NCI-H2107 treated with DMSO at 0.1 percent for 48 hours (cell line): ENCODE data around the gene ITPKB.
"Not testable (repeated sequence)": the region's sequence is repeated elsewhere in the genome, so short reads cannot be mapped to it uniquely, and the experiment has no call there.

ENCODE experiments used
- DNase-seq: peaks from one replicate; lab custom pipeline; 2025; ENCODE audit not compliant: unreplicated experiment; lab: John Stamatoyannopoulos, UW

The ITPKB gene

DNA sequence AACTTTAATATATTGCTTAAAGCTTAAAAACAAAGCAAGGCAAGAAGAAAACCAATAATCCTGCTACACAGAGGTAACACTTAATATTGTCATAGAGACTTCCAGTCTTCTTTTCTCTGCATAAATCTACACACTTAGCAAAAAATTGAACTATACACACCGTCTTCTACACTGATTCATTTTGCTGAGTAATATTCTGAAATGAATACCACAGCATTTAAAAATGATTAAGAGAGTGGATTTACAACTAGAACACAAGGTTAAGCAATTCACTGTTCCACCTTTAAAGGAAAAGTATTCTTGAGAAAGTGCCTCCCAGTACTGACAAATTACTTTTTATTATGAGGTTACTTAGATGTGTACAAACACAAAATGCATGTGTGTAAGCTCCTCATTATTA, 22.2 kb upstream of the ITPKB start:
- no peak for DNase-seq

DNA sequence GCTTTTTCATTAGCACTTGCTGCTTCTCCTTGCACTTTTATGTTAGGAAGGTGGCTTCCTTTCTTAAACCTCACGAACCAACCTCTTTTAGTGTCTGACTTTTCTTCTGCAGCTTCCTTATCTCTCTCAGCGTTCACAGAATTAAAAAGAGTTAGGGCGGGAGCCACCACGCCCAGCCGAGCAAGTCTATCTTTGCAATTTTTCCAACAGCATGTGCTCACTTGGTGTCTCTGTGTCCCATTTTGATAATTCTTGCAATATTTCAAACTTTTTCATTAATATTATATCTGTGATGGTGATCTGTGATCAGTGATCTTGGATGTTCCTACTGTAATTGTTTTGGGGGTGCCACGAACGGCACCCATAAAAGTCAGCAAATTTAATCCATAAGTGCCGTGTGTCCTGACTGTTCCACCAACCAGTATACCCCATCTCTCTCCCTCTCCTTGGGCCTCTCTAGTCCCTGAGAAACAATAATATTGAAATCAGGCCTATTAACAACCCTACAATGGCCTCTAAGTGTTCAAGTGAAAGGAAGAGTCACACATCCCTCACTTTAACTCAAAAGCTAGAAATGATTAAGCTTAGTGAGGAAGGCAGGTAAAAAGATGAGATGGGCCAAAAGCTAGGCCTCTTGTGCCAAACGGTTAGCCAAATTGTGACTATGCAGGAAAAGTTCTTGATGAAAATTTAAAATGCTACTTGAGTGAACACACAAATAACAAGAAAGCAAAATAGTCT, 15.9 kb upstream of the ITPKB start:
- DNase-seq, result no peak

DNA sequence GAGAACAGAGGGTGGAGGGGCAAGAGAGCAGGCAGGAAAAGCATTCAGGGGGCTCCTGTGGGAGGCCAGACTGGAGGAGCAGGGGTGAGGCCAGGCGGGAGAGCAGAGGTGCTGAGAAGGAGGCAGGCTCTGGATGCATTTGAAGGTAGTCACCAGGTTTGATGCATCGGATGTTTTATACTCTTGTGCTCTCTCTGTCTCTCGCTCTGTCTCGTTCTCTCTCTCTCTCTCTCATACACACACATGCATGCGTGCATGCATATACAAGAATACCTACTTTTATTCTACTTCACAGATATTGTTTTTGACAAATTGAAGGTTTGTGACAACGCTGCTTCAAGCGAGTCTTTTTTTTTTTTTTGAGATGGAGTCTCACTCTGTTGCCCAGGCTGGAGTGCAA, 15.0 kb upstream of the ITPKB start:
- DNase-seq, result no peak

DNA sequence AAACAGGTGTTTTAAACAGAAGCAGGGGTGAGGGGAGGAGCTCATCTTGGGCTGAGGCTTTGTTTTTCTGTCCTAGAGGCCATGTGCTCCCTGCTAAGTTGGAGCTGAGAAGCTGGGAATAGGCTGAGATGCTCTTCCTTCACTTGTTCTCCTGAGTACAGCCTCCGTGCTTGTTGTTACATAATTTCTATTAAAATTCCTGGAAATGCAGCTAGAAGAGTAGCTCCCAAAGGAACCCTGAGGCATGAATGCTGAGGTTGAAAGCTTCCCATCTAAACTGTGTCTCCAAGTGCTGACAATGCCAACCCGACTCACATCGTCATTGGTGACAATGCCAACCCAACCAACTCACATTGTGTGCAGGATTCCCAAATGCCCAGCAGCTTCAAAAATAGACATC, 12.6 kb upstream of the ITPKB start:
- no peak for DNase-seq

DNA sequence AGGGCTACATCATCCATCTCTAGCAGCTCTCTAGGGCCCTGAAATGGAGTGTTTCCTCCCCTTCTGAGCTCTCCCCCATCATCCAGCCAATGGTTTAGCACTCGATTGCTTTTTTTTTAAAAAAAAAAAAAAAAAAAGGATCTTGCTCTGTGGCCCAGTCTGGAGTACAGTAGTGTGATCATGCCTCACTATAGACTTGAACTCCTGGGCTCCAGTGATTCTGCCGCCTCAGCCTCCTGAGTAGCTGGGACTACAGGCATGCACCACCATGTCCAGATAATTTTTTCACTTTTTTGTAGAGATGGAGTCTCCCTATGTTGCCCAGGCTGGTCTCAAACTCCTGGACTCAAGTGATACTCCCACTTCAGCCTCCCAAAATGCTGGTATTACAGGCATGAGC, 12.1 kb upstream of the ITPKB start:
- no peak for DNase-seq

DNA sequence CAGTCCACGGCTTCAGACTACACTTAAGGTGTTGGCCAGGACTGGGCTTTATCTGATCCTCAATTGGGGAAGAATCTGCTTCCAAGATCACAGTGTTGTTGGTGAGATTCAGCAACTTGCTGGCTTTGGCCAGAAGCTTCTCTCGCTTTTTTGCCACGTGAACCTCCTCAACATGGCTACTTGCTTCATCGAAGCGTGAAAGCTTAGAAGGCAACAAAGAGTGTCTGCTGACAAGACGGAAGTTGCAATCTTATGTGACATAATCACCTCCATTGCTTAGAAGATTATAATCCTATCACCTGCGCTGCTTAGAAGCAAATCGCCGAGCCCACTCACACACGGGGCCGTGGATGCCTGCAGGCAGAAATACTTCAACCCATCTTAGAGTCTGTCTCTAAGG, 10.4 kb upstream of the ITPKB start:
- no peak for DNase-seq

DNA sequence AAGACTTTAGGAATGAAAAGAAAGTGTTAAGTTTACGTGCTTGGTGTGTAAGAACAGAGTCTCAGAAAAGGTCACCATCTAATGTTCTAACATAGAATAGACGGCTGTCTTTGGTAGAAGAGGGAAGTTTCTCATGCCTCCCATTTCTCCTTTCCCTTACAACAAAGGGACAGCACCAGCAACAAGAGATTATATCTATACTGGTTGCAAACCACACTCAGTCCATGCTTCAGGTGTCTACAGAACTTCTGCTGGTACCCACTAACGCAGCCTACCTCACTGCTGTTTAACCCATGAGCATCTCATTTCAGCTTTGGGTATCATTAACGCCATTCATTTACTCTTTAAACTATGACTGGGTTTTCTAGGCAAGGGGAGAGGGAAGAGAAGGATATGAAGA, 9.2 kb upstream of the ITPKB start:
- no peak for DNase-seq

DNA sequence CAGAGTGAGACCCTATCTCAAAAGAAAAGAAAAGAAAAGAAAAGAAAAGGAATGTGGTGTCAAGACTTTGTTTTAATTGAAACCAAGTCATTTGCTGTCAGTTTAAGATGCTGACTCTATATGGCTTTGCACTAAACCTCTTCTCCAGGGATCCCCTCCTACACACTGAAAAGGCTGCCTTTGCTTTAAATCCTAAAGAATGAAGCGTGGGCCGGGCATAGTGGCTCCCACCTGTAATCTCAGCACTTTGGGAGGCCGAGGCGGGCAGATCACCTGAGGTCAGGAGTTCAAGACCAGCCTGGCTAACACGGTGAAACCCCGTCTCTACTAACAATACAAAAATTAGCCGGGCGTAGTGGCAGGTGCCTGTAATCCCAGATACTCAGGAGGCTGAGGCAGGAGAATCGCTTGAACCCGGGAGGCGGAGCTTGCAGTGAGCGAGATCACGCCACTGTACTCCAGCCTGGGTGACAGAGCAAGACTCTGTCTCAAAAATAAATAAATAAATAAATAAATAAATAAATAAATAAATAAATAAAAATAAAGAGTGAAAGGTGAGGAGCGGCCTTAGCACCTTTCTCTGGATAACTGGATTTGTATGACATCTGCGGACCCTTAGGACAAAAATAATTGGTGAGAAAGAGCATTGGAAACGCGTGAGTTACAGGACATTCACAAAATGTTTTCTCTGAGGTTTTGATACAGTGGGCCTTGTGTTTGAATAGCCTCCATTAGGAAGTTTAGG, 8.6 kb upstream of the ITPKB start:
- not testable (repeated sequence) for DNase-seq

DNA sequence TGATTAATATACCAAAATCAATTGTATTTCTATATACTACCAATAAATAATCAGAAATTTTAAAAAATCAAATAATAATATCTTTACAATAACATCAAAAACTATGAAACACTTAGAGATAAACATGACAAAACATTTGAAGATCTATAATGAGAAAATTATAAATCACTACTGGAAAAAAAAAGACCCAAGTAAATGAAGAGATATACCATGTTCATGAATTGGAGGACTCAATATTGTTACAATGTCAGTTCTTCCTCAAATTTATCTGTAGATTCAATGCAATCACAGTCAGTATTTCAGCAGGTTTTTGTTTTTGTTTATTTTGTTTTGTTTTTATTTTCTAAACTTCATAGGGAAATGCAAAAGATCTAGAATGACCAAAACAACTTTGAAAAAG, 4.2 kb upstream of the ITPKB start:
- DNase-seq, result no peak

DNA sequence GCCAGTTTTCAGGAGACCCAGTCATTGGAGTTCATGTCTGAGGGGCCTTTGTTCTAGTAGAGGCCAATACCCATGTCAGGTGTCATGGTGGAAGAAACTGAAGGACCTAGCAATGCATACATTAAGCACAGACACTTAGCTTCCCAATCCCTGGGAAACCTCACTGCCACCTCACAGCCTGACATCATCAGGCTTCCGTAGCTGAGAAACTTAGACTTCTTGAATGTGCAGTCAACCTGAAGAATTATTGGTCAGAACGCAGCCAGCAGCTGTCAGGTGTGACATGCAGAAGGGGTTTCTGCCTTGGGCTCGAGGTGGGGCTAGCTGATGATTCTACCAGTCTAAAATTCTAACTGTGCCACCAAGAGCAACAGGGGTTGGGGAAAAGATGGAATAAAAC, 1.9 kb upstream of the ITPKB start:
- DNase-seq, result peak; percentile 31

DNA sequence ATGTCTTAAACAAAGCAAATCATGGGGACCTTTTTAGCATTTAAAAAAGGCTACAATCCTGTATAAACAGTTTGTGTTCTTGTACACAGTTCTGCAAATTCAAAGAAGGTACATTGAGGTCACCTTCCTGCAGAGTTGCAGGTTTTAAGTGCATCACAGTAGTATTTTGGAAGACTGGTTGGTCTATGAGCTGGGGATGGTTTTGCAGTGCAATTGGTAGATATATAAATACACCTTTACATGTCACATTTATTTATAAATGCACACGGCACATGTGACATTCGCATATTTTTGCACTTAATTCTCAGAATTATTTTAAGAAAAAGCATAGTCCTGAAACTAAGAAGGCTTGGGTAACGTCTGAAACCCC, 599 bp upstream of the ITPKB start:
- no peak for DNase-seq

DNA sequence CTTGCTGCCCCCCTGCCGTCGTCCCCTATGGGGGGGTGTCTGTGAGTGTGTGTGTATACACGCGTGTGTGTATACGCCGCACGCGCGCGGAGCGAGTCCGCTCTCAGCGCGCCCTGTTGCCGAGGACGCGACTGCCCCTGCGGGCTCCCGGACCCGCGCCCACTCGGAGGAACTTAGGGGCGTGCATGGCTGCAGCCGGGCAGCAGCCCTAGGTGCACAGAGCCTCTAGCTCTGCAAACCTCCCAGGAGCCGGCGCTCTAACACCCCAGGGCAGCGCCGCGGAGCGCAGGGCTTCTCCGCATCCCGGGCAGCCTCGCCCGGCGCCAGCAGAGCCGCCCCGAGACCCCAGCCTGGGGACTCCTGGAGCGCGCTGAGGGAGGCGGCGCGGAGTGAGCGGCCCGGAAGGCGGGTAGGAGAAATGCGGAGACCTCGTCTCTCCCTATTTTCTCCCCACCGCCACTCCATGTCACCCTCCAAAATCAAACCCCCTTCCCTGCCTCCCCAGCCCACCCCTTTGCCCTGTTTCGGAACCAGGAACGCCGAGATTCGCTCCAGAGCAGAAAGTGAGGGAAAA, 574 bp downstream of the ITPKB start:
- DNase-seq, result no peak

DNA sequence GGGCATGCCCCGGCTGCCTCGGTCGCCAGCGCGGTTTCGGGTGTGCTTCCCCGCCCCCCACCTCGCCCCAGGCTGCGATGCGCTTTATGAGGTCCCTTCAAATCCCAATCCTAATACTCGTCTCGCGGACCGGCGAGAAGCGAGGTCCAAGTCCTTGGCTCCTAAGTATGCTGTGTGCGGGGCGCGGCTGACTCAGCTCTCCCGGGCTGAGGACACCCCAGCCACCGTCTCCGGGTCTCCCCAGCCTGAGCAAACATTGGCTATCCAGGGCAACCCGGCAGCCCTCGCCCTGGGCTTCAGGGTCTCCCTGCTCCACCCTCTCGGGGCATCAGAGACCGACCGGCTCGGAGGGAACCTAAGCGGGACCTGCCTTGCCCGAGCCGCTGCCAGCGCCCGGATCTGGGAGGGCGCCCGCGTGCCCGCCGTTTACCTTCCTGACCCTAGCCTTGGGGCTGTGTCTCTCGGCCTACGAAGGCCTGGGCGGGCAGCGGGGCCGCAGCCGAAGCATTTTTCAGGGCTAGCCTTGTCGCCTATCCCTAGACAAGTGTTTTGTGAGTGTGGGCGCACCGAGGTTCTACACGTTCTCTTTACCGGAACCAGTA, 1.2 kb downstream of the ITPKB start:
- no peak for DNase-seq

DNA sequence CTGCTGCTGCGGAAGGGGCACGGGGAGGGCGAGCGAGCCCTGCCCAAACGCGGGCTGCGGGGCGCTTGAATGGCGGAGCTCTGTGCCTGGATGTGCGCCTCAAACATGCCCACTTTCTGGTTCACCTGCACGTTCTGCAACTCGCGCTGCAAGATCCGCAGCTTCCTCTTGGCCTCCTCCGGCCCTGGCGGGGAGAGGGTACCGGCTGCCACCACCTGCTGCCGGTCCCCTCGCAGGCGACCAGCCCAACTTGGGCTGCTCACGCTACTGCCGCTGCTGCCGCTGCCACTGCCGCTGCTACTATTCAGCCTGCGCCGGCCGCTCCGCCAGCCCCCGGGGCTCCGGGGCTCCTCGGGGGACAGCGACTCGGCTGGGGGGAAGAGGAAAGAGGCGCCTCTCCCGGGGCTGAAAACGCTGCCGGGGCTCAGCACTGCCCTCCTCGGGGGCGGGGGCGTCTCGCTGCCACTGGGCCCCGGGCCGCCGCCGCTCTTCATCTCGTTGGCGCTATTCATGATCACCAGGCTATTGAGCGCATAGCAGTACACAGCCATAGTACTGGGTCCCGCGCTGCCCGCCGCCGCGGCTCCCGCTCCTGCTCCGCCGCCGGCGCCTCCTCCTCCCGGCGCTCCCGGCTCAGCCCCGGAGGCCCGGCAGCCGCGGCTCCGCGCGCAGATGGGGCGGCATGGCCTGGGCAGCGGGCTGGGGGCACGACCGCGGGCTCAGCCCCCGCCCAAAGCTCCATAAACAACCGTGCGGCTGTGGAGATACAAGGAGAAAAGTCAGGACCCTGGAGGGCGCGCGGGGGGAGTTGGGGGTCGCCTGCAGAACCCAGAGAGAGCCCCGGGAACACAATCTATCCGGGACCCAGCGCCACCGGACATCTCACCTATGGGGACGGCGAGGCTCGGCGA, 1.9 kb downstream of the ITPKB start:
- peak; percentile 31 for DNase-seq

DNA sequence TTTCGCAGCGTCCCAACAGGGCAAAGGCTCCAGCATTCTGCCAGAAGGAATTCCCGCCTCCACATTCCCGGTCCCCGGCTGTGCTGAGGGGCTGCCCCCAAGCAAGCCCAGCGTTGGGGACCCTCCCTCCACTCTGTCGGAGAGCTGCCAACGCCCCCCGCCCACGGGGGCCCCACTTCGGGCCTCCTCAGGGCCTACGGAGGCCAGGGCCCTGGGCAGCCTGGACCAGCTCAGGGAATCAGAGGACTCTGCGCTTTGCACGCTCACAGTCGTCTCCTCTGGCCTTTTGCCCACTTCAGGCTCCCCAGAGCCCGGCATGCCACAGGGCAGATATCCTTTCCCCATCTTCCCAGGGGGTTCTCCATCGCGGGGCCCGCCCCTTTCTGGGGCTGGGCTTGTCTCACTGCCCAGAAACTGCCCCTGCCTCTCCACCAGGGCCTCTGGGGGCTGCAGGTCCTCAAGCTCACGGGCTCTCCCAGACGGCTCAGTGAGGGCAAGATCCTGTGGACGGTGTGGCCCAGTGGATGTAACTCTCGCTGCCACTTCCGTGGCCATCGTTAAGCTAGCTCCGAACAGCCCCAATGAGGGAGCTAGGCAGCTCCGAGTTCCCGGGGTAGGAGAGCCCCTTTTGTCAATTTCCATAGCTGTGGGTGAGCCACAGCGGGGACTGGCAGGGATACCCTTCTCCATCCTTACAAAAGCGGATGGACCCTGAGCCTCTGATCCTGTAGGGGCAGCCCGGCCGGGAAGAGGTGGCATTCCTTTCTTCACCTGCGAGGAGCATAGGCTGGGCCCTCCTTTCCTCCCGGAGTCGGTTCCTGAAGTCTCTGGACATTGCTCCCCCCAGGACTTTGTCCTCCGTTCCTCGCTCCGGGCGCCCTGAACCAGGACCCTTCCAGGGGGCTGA, 2.8 kb downstream of the ITPKB start:
- DNase-seq, result peak; percentile 61

DNA sequence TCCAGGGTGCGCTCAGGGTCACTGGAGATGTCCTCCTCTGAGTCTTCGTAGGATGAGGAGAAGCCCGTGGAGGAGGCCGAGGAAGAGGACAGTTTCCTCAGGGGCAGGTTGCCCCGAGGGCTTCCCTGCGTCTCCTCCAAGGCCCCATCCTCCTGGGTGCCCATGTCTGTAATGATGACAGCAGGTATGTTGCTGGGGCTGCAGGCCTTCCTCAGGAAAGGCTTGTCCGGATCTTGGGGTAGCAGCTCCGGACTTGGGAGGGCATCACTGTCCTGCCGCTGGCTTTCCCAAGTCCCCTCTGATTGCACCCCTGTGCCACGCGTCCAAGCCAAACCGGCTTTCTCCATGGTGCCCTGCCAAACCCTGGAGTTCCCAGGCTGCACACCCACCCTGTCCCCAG, 3.5 kb downstream of the ITPKB start:
- DNase-seq, result no peak

DNA sequence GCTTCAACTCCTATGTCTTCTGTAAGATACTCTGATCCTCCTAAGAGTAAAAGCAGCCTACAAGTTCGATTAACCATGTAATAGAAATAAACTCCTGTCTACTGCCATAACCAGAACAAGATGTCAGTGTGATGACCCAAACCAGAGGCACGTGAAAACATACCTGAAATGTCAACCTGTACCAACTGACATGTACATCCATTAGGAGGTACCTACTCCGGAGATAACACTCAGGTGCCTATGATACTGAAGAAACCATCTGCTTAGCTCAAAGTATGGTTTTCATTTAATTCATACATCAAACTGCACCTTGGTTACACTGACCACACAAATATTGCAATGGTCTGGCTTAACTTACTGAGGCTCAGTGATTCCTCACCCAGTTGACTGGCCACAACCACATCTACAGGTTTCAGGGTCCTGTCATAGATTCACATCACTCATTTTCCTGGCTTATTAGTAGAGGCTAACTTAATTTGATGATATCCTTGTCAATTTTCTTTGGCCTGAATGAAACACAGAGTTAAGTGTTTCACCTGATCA, 4.4 kb downstream of the ITPKB start:
- DNase-seq, result no peak

DNA sequence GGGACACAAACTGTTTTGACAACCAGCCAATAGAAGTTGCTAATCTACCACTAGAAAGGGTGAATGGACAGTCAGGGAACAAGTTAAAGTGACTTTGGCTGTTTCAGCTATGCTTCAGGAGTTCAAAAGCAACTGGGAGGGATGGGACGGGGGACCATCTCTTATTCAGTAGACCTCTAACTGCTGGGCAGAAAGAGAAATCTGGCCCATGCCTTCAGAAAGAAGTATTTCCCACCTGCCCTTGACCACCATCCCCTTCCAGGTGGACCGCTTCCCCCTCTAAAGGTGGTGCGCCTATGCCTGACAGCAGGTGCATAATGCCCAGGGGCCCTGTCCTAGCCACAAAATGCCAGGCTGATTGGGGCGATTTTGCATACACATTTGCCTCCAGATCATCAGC, 5.2 kb downstream of the ITPKB start:
- DNase-seq, result no peak

DNA sequence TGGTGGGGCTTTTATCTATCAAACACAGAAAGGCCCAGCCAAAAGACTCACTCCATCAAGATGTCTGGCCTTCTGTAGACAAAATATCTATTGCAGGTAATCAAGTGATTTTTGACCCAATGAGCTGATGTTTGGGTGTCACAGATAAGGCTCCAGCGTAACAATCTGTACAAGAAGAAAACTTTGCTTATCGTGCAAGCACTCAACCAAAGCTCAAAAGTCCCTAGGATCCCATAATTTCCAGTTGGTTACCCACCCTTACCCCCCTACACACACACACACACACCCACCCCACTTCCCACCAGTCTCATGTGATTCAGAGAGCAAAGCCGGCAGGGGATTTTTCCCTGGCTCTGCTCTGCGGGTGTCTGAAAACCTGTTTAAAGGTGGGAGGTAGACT, 5.8 kb downstream of the ITPKB start:
- DNase-seq, result no peak

DNA sequence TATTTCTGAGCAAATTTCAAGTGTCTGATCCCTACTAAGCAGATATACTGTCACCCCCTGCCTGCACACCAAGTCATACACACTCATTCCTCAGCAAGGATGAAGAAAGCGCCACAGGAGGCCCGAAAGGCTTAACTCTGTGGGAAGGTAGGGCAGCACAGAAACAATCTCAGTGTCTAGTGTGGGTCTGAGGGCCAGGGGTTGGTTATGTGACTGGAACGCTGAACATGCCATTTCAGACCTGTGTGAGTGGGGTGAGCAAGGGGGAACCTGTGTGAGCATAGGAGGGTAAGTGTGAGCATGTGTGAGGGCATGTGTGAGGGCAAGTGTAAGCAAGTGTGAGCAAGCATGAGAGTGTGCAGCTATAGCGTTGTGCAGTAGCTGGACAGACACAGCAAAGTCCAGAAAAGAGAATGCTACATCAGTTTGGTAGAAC, 6.2 kb downstream of the ITPKB start:
- no peak for DNase-seq
